ENCODE results near the gene EXOC3L1.

EXOC3L1 gene

DNA sequence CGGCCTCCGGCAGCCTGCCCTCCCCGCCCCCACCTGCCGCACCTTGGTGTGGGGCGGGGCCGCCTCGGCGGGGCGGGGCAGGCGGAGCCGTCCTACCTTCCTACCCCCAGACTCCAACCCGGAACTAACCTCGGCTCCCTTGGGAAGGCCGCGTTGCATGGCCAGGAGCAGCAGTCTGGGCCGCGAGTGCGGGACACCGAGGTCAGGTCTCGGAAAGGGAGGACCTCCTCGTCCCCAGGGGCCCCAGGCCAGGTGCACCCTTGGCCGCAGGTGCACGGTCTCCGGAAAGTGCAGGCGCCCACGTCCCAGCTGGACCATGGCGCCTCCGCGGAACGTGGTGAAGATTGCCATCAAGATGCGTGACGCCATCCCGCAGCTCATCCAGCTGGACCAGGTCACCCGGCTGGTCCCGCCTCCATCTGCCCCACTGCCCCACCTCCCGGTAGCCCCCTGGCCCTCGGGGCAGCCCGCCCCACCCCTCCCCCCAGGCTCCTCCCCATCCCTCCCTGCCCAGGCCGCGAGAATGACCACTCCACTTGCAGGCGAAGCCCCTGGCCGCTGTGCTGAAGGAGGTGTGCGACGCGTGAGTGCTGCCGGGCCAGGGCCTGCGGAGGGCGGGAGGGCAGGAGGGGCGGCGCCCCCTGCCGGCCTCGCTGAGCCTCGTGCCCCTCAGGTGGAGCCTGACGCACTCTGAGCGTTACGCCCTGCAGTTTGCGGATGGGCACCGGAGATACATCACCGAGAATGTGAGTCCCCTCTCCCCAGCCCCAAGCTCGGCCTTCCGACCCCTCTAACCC lies 9.3 kb upstream of the EXOC3L1 start, which contains the start of gene ELMO3:
ELMO3 (plus strand) TSS at position 121 of the 797 bp plus-strand sequence; CDS start at position 317, 196 bp downstream.
- TF ChIP-seq FOXM1 (IDR thresholded peaks at IDR 0.05; ENCODE audit: borderline replicate concordance, low read depth) = no peak
- peak; percentile 44; the same call in 1 of the 2 replicates for TF ChIP-seq TAF1 (IDR thresholded peaks at IDR 0.05; ENCODE audit: low read depth)
- TF ChIP-seq, protein P1, sequence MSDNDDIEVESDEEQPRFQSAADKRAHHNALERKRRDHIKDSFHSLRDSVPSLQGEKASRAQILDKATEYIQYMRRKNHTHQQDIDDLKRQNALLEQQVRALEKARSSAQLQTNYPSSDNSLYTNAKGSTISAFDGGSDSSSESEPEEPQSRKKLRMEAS (IDR thresholded peaks at IDR 0.05) = peak; percentile 37
- 0 out of 2 replicates have a peak, but pooled peaks have one; percentile 20 for TF ChIP-seq EP300 (IDR thresholded peaks at IDR 0.05; ENCODE audit: borderline replicate concordance)
- TF ChIP-seq, protein P2, sequence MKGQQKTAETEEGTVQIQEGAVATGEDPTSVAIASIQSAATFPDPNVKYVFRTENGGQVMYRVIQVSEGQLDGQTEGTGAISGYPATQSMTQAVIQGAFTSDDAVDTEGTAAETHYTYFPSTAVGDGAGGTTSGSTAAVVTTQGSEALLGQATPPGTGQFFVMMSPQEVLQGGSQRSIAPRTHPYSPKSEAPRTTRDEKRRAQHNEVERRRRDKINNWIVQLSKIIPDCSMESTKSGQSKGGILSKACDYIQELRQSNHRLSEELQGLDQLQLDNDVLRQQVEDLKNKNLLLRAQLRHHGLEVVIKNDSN (IDR thresholded peaks at IDR 0.05) = 0 out of 2 replicates have a peak, but pooled peaks have one; percentile 13
- peak; percentile 53; the same call in 1 of the 2 replicates for TF ChIP-seq TCF12 (IDR thresholded peaks at IDR 0.05; ENCODE audit: low read depth)
- TF ChIP-seq, protein P3, sequence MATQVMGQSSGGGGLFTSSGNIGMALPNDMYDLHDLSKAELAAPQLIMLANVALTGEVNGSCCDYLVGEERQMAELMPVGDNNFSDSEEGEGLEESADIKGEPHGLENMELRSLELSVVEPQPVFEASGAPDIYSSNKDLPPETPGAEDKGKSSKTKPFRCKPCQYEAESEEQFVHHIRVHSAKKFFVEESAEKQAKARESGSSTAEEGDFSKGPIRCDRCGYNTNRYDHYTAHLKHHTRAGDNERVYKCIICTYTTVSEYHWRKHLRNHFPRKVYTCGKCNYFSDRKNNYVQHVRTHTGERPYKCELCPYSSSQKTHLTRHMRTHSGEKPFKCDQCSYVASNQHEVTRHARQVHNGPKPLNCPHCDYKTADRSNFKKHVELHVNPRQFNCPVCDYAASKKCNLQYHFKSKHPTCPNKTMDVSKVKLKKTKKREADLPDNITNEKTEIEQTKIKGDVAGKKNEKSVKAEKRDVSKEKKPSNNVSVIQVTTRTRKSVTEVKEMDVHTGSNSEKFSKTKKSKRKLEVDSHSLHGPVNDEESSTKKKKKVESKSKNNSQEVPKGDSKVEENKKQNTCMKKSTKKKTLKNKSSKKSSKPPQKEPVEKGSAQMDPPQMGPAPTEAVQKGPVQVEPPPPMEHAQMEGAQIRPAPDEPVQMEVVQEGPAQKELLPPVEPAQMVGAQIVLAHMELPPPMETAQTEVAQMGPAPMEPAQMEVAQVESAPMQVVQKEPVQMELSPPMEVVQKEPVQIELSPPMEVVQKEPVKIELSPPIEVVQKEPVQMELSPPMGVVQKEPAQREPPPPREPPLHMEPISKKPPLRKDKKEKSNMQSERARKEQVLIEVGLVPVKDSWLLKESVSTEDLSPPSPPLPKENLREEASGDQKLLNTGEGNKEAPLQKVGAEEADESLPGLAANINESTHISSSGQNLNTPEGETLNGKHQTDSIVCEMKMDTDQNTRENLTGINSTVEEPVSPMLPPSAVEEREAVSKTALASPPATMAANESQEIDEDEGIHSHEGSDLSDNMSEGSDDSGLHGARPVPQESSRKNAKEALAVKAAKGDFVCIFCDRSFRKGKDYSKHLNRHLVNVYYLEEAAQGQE (IDR thresholded peaks at IDR 0.05; ENCODE audit: low read depth) = no peak
- TF ChIP-seq RAD21 (IDR thresholded peaks at IDR 0.05; ENCODE audit: low read depth) = peak; percentile 7; the same call in 1 of the 2 replicates

DNA sequence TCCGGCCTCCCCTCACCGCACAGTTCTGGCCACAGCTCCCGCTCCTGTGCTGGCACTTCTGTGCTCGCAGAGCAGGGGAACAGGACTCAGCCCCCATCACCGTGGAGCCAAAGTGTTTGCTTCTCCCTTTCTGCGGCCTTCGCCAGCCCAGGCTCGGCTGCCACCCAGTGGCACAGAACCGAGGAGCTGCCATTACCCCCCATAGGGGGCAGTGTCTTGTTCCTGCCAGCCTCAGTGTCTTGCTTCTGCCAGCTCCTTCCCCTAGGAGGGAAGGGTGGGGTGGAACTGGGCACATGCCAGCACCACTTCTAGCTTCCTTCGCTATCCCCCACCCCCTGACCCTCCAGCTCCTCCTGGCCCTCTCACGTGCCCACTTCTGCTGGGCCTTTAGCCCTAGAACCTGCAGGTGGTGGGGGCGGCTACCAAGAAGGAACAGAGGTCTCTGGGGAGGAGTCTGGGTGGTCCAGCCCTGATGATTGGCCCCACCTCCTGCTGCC lies 8.3 kb upstream of the EXOC3L1 start:
- TF ChIP-seq, protein P3 (IDR thresholded peaks at IDR 0.05; ENCODE audit: low read depth) = no peak
- TF ChIP-seq RAD21 (IDR thresholded peaks at IDR 0.05; ENCODE audit: low read depth) = peak; percentile 41; the same call in 1 of the 2 replicates
- TF ChIP-seq CREB1 (IDR thresholded peaks at IDR 0.05; ENCODE audit: low read depth) = no peak
- no peak for TF ChIP-seq CEBPB (IDR thresholded peaks at IDR 0.05)
- no peak for TF ChIP-seq TCF12 (IDR thresholded peaks at IDR 0.05; ENCODE audit: low read depth)
- TF ChIP-seq ZBTB7A (IDR thresholded peaks at IDR 0.05; ENCODE audit: low read depth) = 0 out of 2 replicates have a peak, but pooled peaks have one; percentile 49
- TF ChIP-seq TEAD4 (IDR thresholded peaks at IDR 0.05) = no peak
- no peak for TF ChIP-seq FOXM1 (IDR thresholded peaks at IDR 0.05; ENCODE audit: borderline replicate concordance, low read depth)
- TF ChIP-seq TAF1 (IDR thresholded peaks at IDR 0.05; ENCODE audit: low read depth) = no peak
- TF ChIP-seq EGR1 (IDR thresholded peaks at IDR 0.05) = no peak
- TF ChIP-seq NFIC (IDR thresholded peaks at IDR 0.05) = 0 out of 2 replicates have a peak, but pooled peaks have one; percentile 21

DNA sequence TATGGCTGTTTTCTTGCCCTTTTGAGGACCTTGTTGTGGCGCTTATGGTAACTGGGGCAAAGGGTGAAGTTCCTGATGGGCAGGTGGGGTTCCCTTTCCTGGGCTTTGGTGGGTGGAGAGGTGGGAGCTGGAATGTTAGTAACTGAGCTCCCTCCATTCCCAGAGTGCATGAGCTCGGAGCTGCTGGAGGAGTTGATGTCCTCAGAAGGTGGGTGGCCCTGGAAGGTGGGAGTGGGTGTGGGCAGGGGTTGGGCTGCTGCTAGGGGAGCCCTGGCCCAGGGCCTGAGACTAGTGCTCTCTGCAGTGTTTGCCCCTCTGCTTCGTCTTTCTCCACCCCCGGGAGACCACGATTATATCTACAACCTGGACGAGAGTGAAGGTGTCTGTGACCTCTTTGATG lies 7.8 kb upstream of the EXOC3L1 start:
- TF ChIP-seq FOXM1 (IDR thresholded peaks at IDR 0.05; ENCODE audit: borderline replicate concordance, low read depth) = no peak
- TF ChIP-seq ZBTB7A (IDR thresholded peaks at IDR 0.05; ENCODE audit: low read depth) = no peak
- TF ChIP-seq, protein P2 (IDR thresholded peaks at IDR 0.05) = no peak

DNA sequence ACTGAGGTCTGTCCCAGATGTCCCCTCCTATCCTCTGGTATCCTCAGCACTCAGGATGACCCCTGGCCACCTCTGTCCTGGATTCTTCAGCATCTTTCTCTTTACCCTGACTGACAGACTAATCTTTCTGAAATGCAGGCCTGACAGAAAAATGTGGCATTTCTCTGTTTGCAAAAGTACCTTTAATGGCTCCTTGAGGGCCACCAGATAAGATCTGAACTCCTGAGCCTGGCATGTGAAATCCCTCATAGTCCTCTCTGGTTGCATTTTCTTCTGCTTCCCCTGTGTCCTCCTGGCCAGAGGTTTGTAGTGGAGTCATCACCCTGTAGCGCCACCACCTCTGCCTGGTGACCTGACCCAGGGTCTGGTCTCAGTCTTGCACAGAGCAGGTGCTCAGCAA lies 6.9 kb upstream of the EXOC3L1 start:
- TF ChIP-seq TEAD4 (IDR thresholded peaks at IDR 0.05) = no peak
- TF ChIP-seq, protein P2 (IDR thresholded peaks at IDR 0.05) = no peak
- no peak for TF ChIP-seq RAD21 (IDR thresholded peaks at IDR 0.05; ENCODE audit: low read depth)
- no peak for TF ChIP-seq TCF12 (IDR thresholded peaks at IDR 0.05; ENCODE audit: low read depth)
- TF ChIP-seq CREB1 (IDR thresholded peaks at IDR 0.05; ENCODE audit: low read depth) = no peak
- no peak for TF ChIP-seq NFIC (IDR thresholded peaks at IDR 0.05)
- TF ChIP-seq EP300 (IDR thresholded peaks at IDR 0.05; ENCODE audit: borderline replicate concordance) = no peak
- TF ChIP-seq, protein P1 (IDR thresholded peaks at IDR 0.05) = no peak
- TF ChIP-seq EGR1 (IDR thresholded peaks at IDR 0.05) = no peak
- no peak for TF ChIP-seq TAF1 (IDR thresholded peaks at IDR 0.05; ENCODE audit: low read depth)
- TF ChIP-seq YY1 (IDR thresholded peaks at IDR 0.05; ENCODE audit: low read depth) = no peak
- TF ChIP-seq, protein P3 (IDR thresholded peaks at IDR 0.05; ENCODE audit: low read depth) = no peak
- no peak for TF ChIP-seq CEBPB (IDR thresholded peaks at IDR 0.05)
- no peak for TF ChIP-seq FOXM1 (IDR thresholded peaks at IDR 0.05; ENCODE audit: borderline replicate concordance, low read depth)
- no peak for TF ChIP-seq ZBTB7A (IDR thresholded peaks at IDR 0.05; ENCODE audit: low read depth)
